Endothelial cell of umbilical vein (primary cell): ENCODE results near the gene MT2A. TPM values are rescaled to one million over a fixed set of nuclear protein-coding genes. Genes with fewer than 3 reads are reported as not detected.

Experiments used
- BruUV-seq: library from RNA; stranded (reverse); fragments of 400-500 nt; replicated peaks from 2 replicates; lab custom pipeline; 2021; lab: Mats Ljungman, UMichigan
- CTCF ChIA-PET: fragments of 300-600, 350-600 bp; sonication (Branson Sonifier 250); formaldehyde crosslinking; loops from one replicate; lab custom pipeline; 2021; ENCODE audit warnings: antibody characterized with exemption, inconsistent platforms; lab: Charles Lee
- POLR2A ChIA-PET: fragments of 300-600, 350-600 bp; sonication (Branson Sonifier 250); formaldehyde crosslinking; loops from one replicate; lab custom pipeline; 2021; ENCODE audit warnings: antibody characterized with exemption, inconsistent platforms; lab: Charles Lee
- DNase-seq: peaks from one replicate; pipeline ENCODE4 v3.0.0-alpha.2; 2011; ENCODE audit warnings: low read depth, low spot score
- FAIRE-seq: peaks from 2 replicates; lab custom pipeline; 2011; peaks lifted over from hg19 to GRCh38; lab: Jason Lieb, UNC
- H2AFZ ChIP-seq: 2 replicates; pipeline ENCODE4 v1.6.0; 2012; ENCODE audit warnings: low read depth, low read length, control low read depth, inconsistent platforms
- H3K27ac ChIP-seq: 2 replicates; pipeline ENCODE4 v1.5.1; 2011; ENCODE audit warnings: low read depth, mild to moderate bottlenecking, control low read depth, low read length, moderate library complexity; ENCODE audit not compliant: insufficient read depth
- H3K27me3 ChIP-seq, 2 experiments: 2 replicates each; pipeline versions ENCODE4 v1.6.0 to v1.6.1; 2011; ENCODE audit warnings: low read length in 2 of 2, mixed read lengths in 1 of 2; ENCODE audit not compliant: control insufficient read depth in 2 of 2, insufficient read depth in 2 of 2
- H3K36me3 ChIP-seq, 2 experiments: 2 replicates in 1 of 2; 3 replicates in 1 of 2; pipeline ENCODE4 v1.5.1; 2011; ENCODE audit warnings: low read length in 2 of 2, mild to moderate bottlenecking in 1 of 2, moderate library complexity in 1 of 2; ENCODE audit not compliant: control insufficient read depth in 2 of 2, insufficient read depth in 2 of 2; ENCODE audit errors: extremely low read depth in 1 of 2
- H3K4me1 ChIP-seq: 3 replicates; pipeline ENCODE4 v1.5.1; 2011; ENCODE audit warnings: mild to moderate bottlenecking, low read length; ENCODE audit not compliant: control insufficient read depth, insufficient read depth; ENCODE audit errors: extremely low read depth
- H3K4me2 ChIP-seq: 2 replicates; pipeline ENCODE4 v1.6.1; 2011; ENCODE audit warnings: low read length, control low read depth, mixed read lengths; ENCODE audit not compliant: insufficient read depth
- H3K4me3 ChIP-seq, 3 experiments: fragments of 200-600 bp in 1 of 3; sonication (generic), shearing (Covaris generic) in 1 of 3; replicated peaks in 1 of 3; 2 replicates each; pipeline ENCODE4 v1.5.1; 2011 to 2016; ENCODE audit warnings: control low read depth in 3 of 3, low read length in 3 of 3, mild to moderate bottlenecking in 2 of 3, inconsistent platforms in 1 of 3, low read depth in 1 of 3, moderate library complexity in 1 of 3; ENCODE audit not compliant: insufficient read depth in 1 of 3
- H3K79me2 ChIP-seq: 2 replicates; pipeline ENCODE4 v1.6.0; 2012; ENCODE audit warnings: low read length, inconsistent platforms; ENCODE audit not compliant: control insufficient read depth, insufficient read depth
- H3K9ac ChIP-seq: replicated peaks from 2 replicates; pipeline ENCODE3; 2011; ENCODE audit warnings: low read length, control low read depth; ENCODE audit not compliant: insufficient read depth; ENCODE audit errors: extremely low read depth
- H3K9me1 ChIP-seq: replicated peaks from 3 replicates; pipeline ENCODE4 v1.6.0; 2011; ENCODE audit warnings: mild to moderate bottlenecking, low read length; ENCODE audit not compliant: control insufficient read depth, insufficient read depth; ENCODE audit errors: extremely low read depth
- H3K9me3 ChIP-seq: replicated peaks from 2 replicates; pipeline ENCODE4 v1.5.1; 2012; ENCODE audit warnings: low read length, inconsistent platforms; ENCODE audit not compliant: control insufficient read depth, insufficient read depth
- H4K20me1 ChIP-seq: replicated peaks from 2 replicates; pipeline ENCODE3; 2011; ENCODE audit warnings: mild to moderate bottlenecking, low read length; ENCODE audit not compliant: control insufficient read depth, insufficient read depth; ENCODE audit errors: extremely low read depth
- CTCF ChIP-seq, 2 donors: IDR thresholded peaks; 1 replicate in 1 of 2; 2 replicates in 1 of 2; pipeline ENCODE4 v1.5.1; 2011; ENCODE audit warnings: low read length in 2 of 2, mild to moderate bottlenecking in 2 of 2, moderate library complexity in 2 of 2, control low read depth in 1 of 2, inconsistent platforms in 1 of 2, low read depth in 1 of 2; ENCODE audit not compliant: insufficient read depth in 1 of 2; ENCODE audit errors: extremely low read depth in 1 of 2
- EZH2 ChIP-seq: IDR thresholded peaks from 2 replicates; pipeline ENCODE4 v1.6.1; 2012; ENCODE audit warnings: borderline replicate concordance, low read depth, mild to moderate bottlenecking, moderate library complexity, low read length, inconsistent platforms; ENCODE audit not compliant: severe bottlenecking
- FOS ChIP-seq: IDR thresholded peaks from 2 replicates; pipeline ENCODE4 v1.6.1; 2011; ENCODE audit warnings: mild to moderate bottlenecking, low read length, moderate library complexity, borderline replicate concordance; ENCODE audit not compliant: insufficient read depth
- GATA2 ChIP-seq: IDR thresholded peaks from 2 replicates; pipeline ENCODE4 v1.7.0; 2011; ENCODE audit warnings: low read depth, mild to moderate bottlenecking, moderate library complexity, mixed read lengths, low read length; ENCODE audit not compliant: insufficient read length, insufficient read depth
- JUN ChIP-seq: IDR thresholded peaks from 2 replicates; pipeline ENCODE4 v1.6.1; 2011; ENCODE audit warnings: borderline replicate concordance, low read depth; ENCODE audit not compliant: insufficient read length, insufficient read depth
- MAX ChIP-seq: IDR thresholded peaks from 2 replicates; pipeline ENCODE4 v1.6.1; 2011; ENCODE audit not compliant: insufficient read depth, insufficient read length
- MYC ChIP-seq: IDR thresholded peaks from one replicate; pipeline ENCODE4 v1.6.1; 2011; ENCODE audit warnings: mild to moderate bottlenecking, low read depth, low read length
- POLR2A ChIP-seq: IDR thresholded peaks from 2 replicates; pipeline ENCODE4 v1.6.1; 2012; ENCODE audit warnings: low read depth, mild to moderate bottlenecking, control low read depth, low read length
- POLR2AphosphoS5 ChIP-seq: IDR thresholded peaks from 2 replicates; pipeline ENCODE4 v1.6.1; 2012; ENCODE audit warnings: low read depth, mild to moderate bottlenecking, control low read depth, low read length, moderate library complexity; ENCODE audit not compliant: insufficient read depth
- dilution Hi-C: fragments of 300-500 bp; cut with MboI; formaldehyde crosslinking; loops from one replicate; pipeline ENCODE4 v1.15.0; 2019; ENCODE audit warnings: low sequenced_read_pairs; ENCODE audit not compliant: extremely low pct_ligation_motif_present
- intact Hi-C: fragments of 100-400 bp; cut with micrococcal nuclease; formaldehyde crosslinking; loops from one replicate; pipeline ENCODE4 v1.10.0; 2022
- polyA plus RNA-seq, 4 experiments: library from polyadenylated mRNA; depleted of rRNA in 3 of 4; stranded (reverse) in 3 of 4; unstranded in 1 of 4; fragments of >200 nt; gene quantifications; 2 replicates each; pipeline versions ENCODE4 v1.2.1 to v1.2.3, GENCODE V29; 2011 to 2012; ENCODE audit warnings: missing spikeins in 1 of 4
- total RNA-seq: library from RNA; stranded (reverse); gene quantifications from 2 replicates; pipeline ENCODE4 v1.2.3, GENCODE V29; 2021

MT2A gene
- total and polyA plus RNA-seq, 2 donors (not counting 3 experiments of a cell fraction or from before 2014, with no cell fraction given), result 276 to 1,337 TPM

DNA sequence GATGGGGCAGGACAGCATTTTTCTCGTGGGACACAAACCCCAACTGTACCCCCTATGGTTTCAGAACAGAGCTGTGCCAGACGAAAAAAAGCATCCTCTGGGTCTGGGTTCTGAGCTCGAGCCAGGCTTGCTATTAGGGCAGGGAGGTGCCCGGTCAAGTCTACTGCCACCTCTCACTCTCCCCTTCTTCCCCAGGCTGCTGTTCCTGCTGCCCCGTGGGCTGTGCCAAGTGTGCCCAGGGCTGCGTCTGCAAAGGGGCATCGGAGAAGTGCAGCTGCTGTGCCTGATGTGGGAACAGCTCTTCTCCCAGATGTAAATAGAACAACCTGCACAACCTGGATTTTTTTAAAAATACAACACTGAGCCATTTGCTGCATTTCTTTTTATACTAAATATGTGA is 18.3 kb downstream of the MT2A start:
- CTCF ChIA-PET, result interaction anchor here (0.9 to 1.8 kb wide), 8 partner anchors 9 to 45 kb away, joined by 3 to 8 read pairs (median 4); no protein-coding TSS in a partner anchor
- peaks cover 12% of the 10 kb centered on the region for H3K4me1 ChIP-seq
- no peaks in the 10 kb centered on the region for H3K36me3 ChIP-seq
- TF ChIP-seq EZH2, result no peak
- TF ChIP-seq FOS, result no peak
- TF ChIP-seq GATA2, result no peak
- no peak for TF ChIP-seq POLR2A
- TF ChIP-seq JUN, result no peak
- no peak for TF ChIP-seq MYC
- TF ChIP-seq MAX, result no peak
- no peak for TF ChIP-seq POLR2AphosphoS5
- TF ChIP-seq CTCF (IDR thresholded peaks at IDR 0.05; ENCODE audit: extremely low read depth in 1 of 2, insufficient read depth in 1 of 2, low read depth in 1 of 2, low read length in 2 of 2), result no peak
- no TSS peak for BruUV-seq
- peak overlapping the region; percentile 61 for H3K27ac ChIP-seq
- H4K20me1 ChIP-seq, result no peaks in the 10 kb centered on the region
- dilution Hi-C loops, result no loop called here
- H3K9ac ChIP-seq, result no peak overlapping the region
- H3K4me2 ChIP-seq, result peak overlapping the region; percentile 75
- H2AFZ ChIP-seq, result no peak overlapping the region
- H3K4me3 ChIP-seq, result peak overlapping the region in 2 of 3 experiments; percentile 2 to 64
- no peaks in the 10 kb centered on the region for H3K9me3 ChIP-seq
- DNase-seq (no peak), FAIRE-seq (no peak)
- intact Hi-C loops, result loop anchor here (1.0 kb wide), 1 partner anchor 56 kb away; the partner anchor contains the start of gene MT1X
- peaks cover 12% of the 10 kb centered on the region for H3K79me2 ChIP-seq
- POLR2A ChIA-PET, result interaction anchor here (0.6 to 3.3 kb wide), 4 partner anchors 9 to 104 kb away, joined by 3 to 51 read pairs (median 12); partner anchors contain the start of gene MT2A
- no peaks in the 10 kb centered on the region for H3K27me3 ChIP-seq
- no peaks in the 10 kb centered on the region for H3K9me1 ChIP-seq
